ENCODE results near the gene AMBP. TPM values are rescaled to one million over a fixed set of nuclear protein-coding genes. Genes with fewer than 3 reads are reported as not detected.

AMBP gene
- polyA plus RNA-seq, 1 experiment: 0.22 TPM

DNA sequence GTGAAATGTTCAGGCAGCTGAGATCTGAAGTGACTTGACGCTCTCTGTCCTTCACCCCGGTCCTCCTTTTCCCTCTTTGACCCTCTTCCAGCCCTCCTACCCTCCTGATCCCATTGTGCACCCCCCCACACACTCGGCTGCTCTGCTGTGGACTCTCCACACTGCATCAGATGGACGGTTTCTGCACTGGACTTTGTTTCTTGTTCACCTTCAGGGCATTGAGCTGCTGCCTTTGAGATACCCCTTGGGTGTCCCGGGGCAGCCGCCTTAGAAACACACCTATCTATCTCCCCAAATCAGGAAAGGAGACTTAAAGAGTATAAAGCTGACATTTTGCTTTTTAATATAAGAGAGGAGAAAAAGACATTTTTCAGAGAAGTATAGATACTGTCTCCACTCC lies 27.5 kb downstream of the AMBP start:
- POLR2A ChIA-PET: no interaction called here
- CTCF ChIA-PET: no interaction called here
- no peak for DNase-seq (ENCODE audit: low read depth)
- Histone ChIP-seq H3K27me3 (ENCODE audit: control insufficient read depth, insufficient read depth, low read length) (no peaks in the 10 kb centered on the region), H3K4me3 (ENCODE audit: low read depth, low read length) (no peak overlapping the region), H3K36me3 (ENCODE audit: control insufficient read depth, insufficient read depth, low read length) (peaks cover 20% of the 10 kb centered on the region)
- TF ChIP-seq, protein P1, sequence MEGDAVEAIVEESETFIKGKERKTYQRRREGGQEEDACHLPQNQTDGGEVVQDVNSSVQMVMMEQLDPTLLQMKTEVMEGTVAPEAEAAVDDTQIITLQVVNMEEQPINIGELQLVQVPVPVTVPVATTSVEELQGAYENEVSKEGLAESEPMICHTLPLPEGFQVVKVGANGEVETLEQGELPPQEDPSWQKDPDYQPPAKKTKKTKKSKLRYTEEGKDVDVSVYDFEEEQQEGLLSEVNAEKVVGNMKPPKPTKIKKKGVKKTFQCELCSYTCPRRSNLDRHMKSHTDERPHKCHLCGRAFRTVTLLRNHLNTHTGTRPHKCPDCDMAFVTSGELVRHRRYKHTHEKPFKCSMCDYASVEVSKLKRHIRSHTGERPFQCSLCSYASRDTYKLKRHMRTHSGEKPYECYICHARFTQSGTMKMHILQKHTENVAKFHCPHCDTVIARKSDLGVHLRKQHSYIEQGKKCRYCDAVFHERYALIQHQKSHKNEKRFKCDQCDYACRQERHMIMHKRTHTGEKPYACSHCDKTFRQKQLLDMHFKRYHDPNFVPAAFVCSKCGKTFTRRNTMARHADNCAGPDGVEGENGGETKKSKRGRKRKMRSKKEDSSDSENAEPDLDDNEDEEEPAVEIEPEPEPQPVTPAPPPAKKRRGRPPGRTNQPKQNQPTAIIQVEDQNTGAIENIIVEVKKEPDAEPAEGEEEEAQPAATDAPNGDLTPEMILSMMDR (IDR thresholded peaks at IDR 0.05; ENCODE audit: insufficient read depth, low read depth, low read length): no peak

DNA sequence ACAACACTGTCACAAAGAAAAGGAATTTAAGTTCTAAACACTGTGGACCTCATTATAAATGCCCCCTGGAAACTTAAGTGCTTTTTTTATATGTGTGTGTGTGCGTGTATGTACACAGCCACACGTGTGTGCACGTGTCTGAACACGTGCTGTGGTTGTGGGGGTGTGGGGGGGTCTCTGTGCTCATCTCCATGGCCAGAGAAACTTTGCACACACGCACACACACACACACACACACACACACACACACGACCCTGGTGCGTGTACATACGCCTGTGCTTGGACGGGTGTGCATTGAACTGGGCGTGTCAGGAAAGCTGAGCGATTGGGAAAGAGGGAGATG lies 27.9 kb downstream of the AMBP start:
- DNase-seq (ENCODE audit: low read depth): no peak
- Histone ChIP-seq H3K4me3 (ENCODE audit: low read depth, low read length) (no peak overlapping the region), H3K27me3 (ENCODE audit: control insufficient read depth, insufficient read depth, low read length) (no peaks in the 10 kb centered on the region), H3K36me3 (ENCODE audit: control insufficient read depth, insufficient read depth, low read length) (peaks cover 20% of the 10 kb centered on the region)
- ChIA-PET POLR2A (no interaction called here), CTCF (no interaction called here)
- TF ChIP-seq, protein P1 (IDR thresholded peaks at IDR 0.05; ENCODE audit: insufficient read depth, low read depth, low read length): no peak

DNA sequence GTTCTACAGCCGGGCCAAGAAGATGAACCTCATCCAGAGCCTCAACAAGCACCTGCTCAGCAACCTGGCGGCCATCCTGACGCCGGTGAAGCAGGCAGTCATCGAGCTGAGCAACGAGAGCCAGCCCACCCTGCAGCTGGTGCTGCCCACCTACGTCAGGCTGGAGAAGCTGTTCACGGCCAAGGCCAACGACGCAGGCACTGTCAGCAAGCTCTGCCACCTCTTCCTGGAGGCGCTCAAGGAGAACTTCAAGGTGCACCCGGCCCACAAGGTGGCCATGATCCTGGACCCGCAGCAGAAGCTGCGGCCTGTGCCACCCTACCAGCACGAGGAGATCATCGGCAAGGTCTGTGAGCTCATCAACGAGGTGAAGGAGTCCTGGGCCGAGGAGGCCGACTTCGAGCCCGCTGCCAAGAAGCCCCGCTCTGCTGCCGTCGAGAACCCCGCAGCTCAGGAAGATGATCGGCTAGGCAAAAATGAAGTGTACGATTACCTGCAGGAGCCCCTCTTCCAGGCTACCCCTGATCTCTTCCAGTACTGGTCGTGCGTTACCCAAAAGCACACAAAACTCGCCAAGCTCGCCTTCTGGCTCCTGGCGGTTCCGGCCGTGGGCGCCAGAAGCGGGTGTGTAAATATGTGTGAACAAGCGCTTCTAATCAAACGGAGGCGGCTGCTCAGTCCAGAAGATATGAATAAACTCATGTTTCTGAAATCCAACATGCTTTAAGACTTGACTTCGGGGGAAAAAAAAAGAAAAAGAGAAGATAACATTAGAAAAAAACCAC lies 28.5 kb downstream of the AMBP start:
- TF ChIP-seq, protein P1 (IDR thresholded peaks at IDR 0.05; ENCODE audit: insufficient read depth, low read depth, low read length): no peak
- CTCF ChIA-PET: no interaction called here
- H3K27me3 ChIP-seq (ENCODE audit: control insufficient read depth, insufficient read depth, low read length): no peaks in the 10 kb centered on the region
- H3K4me3 ChIP-seq (ENCODE audit: low read depth, low read length): no peak overlapping the region
- POLR2A ChIA-PET: no interaction called here
- DNase-seq (ENCODE audit: low read depth): no peak
- peaks cover 20% of the 10 kb centered on the region for H3K36me3 ChIP-seq (ENCODE audit: control insufficient read depth, insufficient read depth, low read length)

GRCh38 chr9:114048533-114049415 lies 29.3 kb downstream of the AMBP start:
- peaks cover 20% of the 10 kb centered on the region for H3K36me3 ChIP-seq (ENCODE audit: control insufficient read depth, insufficient read depth, low read length)

DNA sequence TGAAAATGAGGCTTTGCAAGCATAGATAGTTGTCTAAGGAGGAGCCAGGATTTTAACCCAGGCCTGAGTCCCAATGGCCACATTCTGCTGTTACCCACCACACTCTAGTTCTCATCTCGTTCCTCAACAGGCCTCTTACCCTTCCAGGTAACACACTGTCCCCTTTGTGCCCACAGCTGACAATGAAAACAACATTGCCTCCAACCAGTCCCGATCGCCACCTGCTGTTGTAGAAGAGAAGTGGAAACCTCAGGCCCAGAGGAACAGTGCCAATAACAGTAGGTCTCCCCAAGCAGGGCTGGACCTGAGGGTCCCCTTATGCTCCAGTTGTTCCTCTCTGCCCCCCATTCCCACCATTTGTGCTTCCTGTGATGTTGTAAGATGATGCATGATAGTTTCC lies 30.4 kb downstream of the AMBP start:
- CTCF ChIA-PET: interaction anchor here (0.8 to 1.0 kb wide), 3 partner anchors 10 to 243 kb away, joined by 3 to 4 read pairs (median 3); no protein-coding TSS in a partner anchor
- TF ChIP-seq, protein P1 (IDR thresholded peaks at IDR 0.05; ENCODE audit: insufficient read depth, low read depth, low read length): peak; percentile 37
- no peaks in the 10 kb centered on the region for H3K27me3 ChIP-seq (ENCODE audit: control insufficient read depth, insufficient read depth, low read length)
- peaks cover 20% of the 10 kb centered on the region for H3K36me3 ChIP-seq (ENCODE audit: control insufficient read depth, insufficient read depth, low read length)
- H3K4me3 ChIP-seq (ENCODE audit: low read depth, low read length): no peak overlapping the region
- DNase-seq (ENCODE audit: low read depth): no peak
- POLR2A ChIA-PET: no interaction called here

More at GRCh38 chr9:114048533-114049415, 29.3 kb downstream of the AMBP start:
- ChIA-PET CTCF (no interaction called here), POLR2A (no interaction called here)
- Histone ChIP-seq H3K27me3 (ENCODE audit: control insufficient read depth, insufficient read depth, low read length) (no peaks in the 10 kb centered on the region), H3K4me3 (ENCODE audit: low read depth, low read length) (no peak overlapping the region)
- TF ChIP-seq, protein P1 (IDR thresholded peaks at IDR 0.05; ENCODE audit: insufficient read depth, low read depth, low read length): no peak
- DNase-seq (ENCODE audit: low read depth): no peak
